Esophagus muscularis mucosa (tissue), 4 donors: ENCODE data around the gene RPS6KL1. TPM values are rescaled to one million over a fixed set of nuclear protein-coding genes. Genes with fewer than 3 reads are reported as not detected.

Source experiments
- DNase-seq: peaks from one replicate; pipeline ENCODE4 v3.0.0-alpha.2; 2017; ENCODE audit errors: extremely low spot score
- H3K27ac ChIP-seq, 4 donors: fragments of 200-600 bp; sonication (generic); replicated peaks in 1 of 4; 1 replicate in 3 of 4; 2 replicates in 1 of 4; pipeline ENCODE4 v1.5.1; 2016 to 2019; ENCODE audit warnings: mild to moderate bottlenecking in 1 of 4
- H3K27me3 ChIP-seq, 4 donors: fragments of 200-600 bp; sonication (generic); one replicate each; pipeline versions ENCODE4 v1.5.1 to v1.6.0; 2016 to 2019
- H3K36me3 ChIP-seq, 4 donors: fragments of 200-600 bp; sonication (generic); one replicate each; pipeline ENCODE4 v1.5.1; 2016 to 2019
- H3K4me1 ChIP-seq, 4 donors: fragments of 200-600 bp; sonication (generic); one replicate each; pipeline ENCODE4 v1.5.1; 2016 to 2019
- H3K4me3 ChIP-seq, 4 donors: fragments of 200-600 bp; sonication (generic); 1 replicate in 2 of 4; 2 replicates in 2 of 4; pipeline ENCODE4 v1.5.1; 2016 to 2019; ENCODE audit warnings: mild to moderate bottlenecking in 4 of 4, moderate library complexity in 1 of 4
- H3K9me3 ChIP-seq, 4 donors: fragments of 200-600 bp; sonication (generic); 1 replicate in 3 of 4; 2 replicates in 1 of 4; pipeline ENCODE4 v1.5.1; 2016 to 2019
- CTCF ChIP-seq, 3 experiments: fragments of 200-600 bp in 2 of 3; fragments of 450-650 bp in 1 of 3; sonication (generic) in 2 of 3; IDR thresholded peaks; one replicate each; pipeline ENCODE4 v1.5.1; 2017 to 2019; ENCODE audit warnings: antibody characterized with exemption in 3 of 3, mild to moderate bottlenecking in 2 of 3, moderate library complexity in 1 of 3
- EP300 ChIP-seq: sonication (generic); formaldehyde crosslinking; IDR thresholded peaks from one replicate; pipeline ENCODE4 v1.6.1; 2017; ENCODE audit warnings: antibody characterized with exemption
- POLR2A ChIP-seq: fragments of 450-650 bp; IDR thresholded peaks from one replicate; pipeline ENCODE4 v1.6.1; 2017; ENCODE audit warnings: antibody characterized with exemption, moderate library complexity, mild to moderate bottlenecking, low read depth
- POLR2AphosphoS5 ChIP-seq, 2 donors: sonication (generic); formaldehyde crosslinking; IDR thresholded peaks; one replicate each; pipeline ENCODE4 v1.6.1; 2017; ENCODE audit warnings: antibody characterized with exemption in 2 of 2
- WGBS: methylation state at CpG from one replicate; pipeline ENCODE4 v1.1.5; 2018; 5-methylcytosine and 5-hydroxymethylcytosine counted together
- intact Hi-C: fragments of 100-400 bp; cut with DNase I; formaldehyde crosslinking; loops from one replicate; pipeline ENCODE4 v1.15.1; 2023
- total RNA-seq, 4 donors: library from RNA; depleted of rRNA; stranded (reverse); fragments of >200 nt; gene quantifications; one replicate each; pipeline versions ENCODE4 v1.1.0 to v1.2.1, GENCODE V29; 2016

RPS6KL1 gene
- total RNA-seq, 4 donors from 2014 or later, result 5.3 to 9.7 (median 7.7) TPM

- DNase-seq, result no peak
- Histone ChIP-seq H3K36me3 (peaks cover 0 to 19% (median 1%) of the 10 kb centered on the region in 4 donors), H3K27me3 (no peaks in the 10 kb centered on the region), H3K27ac (no peak overlapping the region), H3K4me1 (peaks cover 39 to 44% (median 39%) of the 10 kb centered on the region in 4 donors), H3K4me3 (no peak overlapping the region), H3K9me3 (no peaks in the 10 kb centered on the region)
- 90% methylated on average over 11 of the region's 14 CpGs for WGBS
- intact Hi-C loops, result no loop called here
- TF ChIP-seq POLR2A (no peak), POLR2AphosphoS5 (IDR thresholded peaks at IDR 0.05) (no peak), CTCF (IDR thresholded peaks at IDR 0.05) (no peak), EP300 (no peak)
Observed at GRCh38 chr14:74909501-74909900, 13.6 kb downstream of the RPS6KL1 start.

- no peak for DNase-seq
- no peak for TF ChIP-seq POLR2AphosphoS5 (IDR thresholded peaks at IDR 0.05)
- TF ChIP-seq CTCF (IDR thresholded peaks at IDR 0.05), result no peak
- no peak for TF ChIP-seq POLR2A
- TF ChIP-seq EP300, result no peak
- H3K27me3 ChIP-seq, result no peaks in the 10 kb centered on the region
- peaks cover 33 to 39% (median 35%) of the 10 kb centered on the region in 4 donors for H3K4me1 ChIP-seq
- 70% methylated on average over 7 of the region's 9 CpGs for WGBS
- no peak overlapping the region for H3K27ac ChIP-seq
- H3K9me3 ChIP-seq, result no peaks in the 10 kb centered on the region
- intact Hi-C loops, result no loop called here
- no peak overlapping the region for H3K4me3 ChIP-seq
- peaks cover 1 to 25% (median 7%) of the 10 kb centered on the region in 4 donors for H3K36me3 ChIP-seq
Observed at GRCh38 chr14:74908861-74909341, 14.2 kb downstream of the RPS6KL1 start.

GRCh38 chr14:74907744-74908143 lies 15.3 kb downstream of the RPS6KL1 start:
- peaks cover 30 to 35% (median 32%) of the 10 kb centered on the region in 4 donors for H3K4me1 ChIP-seq
- 30% methylated on average over 6 of the region's 6 CpGs for WGBS
- no peak overlapping the region for H3K4me3 ChIP-seq
- TF ChIP-seq POLR2A (no peak), POLR2AphosphoS5 (IDR thresholded peaks at IDR 0.05) (no peak), EP300 (no peak)
- no peak for DNase-seq
- no peaks in the 10 kb centered on the region for H3K9me3 ChIP-seq
- intact Hi-C loops, result no loop called here
- H3K27me3 ChIP-seq, result no peaks in the 10 kb centered on the region
- H3K27ac ChIP-seq, result no peak overlapping the region
- peaks cover 8 to 37% (median 19%) of the 10 kb centered on the region in 4 donors for H3K36me3 ChIP-seq

DNA sequence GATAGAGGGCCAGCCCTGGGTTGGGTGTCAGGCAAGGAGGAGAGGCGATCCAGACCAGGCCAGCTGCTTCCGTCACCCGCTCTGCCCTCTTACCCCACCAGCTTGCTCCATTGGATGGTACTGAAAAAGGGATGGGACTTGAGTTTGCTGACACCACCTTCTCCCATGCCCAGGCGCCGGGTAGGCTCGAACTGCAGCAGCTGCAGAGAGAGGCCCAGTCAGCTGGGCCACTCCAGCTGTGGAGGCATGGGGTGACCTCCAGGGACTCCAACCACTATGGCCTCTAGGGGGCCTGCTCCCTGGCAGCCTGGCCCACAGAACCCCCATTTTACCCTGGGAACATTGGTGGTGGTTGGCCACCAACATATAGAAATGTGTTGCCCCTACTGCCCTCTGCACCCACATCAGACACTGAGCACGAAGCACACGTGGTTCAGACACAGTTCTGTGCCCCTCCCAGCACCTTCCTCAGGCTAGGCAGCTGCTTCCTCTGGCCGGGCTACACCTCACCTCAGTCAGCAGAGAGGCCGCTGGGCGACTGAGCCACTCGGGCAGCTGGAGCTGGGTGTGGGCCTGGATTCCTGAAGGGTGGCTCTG lies 16.0 kb downstream of the RPS6KL1 start:
- no peak overlapping the region for H3K27ac ChIP-seq
- no peaks in the 10 kb centered on the region for H3K27me3 ChIP-seq
- DNase-seq, result no peak
- no peak overlapping the region for H3K4me3 ChIP-seq
- intact Hi-C loops, result no loop called here
- H3K36me3 ChIP-seq, result peaks cover 15 to 44% (median 26%) of the 10 kb centered on the region in 4 donors
- TF ChIP-seq POLR2A (no peak), POLR2AphosphoS5 (IDR thresholded peaks at IDR 0.05) (no peak), CTCF (IDR thresholded peaks at IDR 0.05) (no peak), EP300 (no peak)
- no peaks in the 10 kb centered on the region for H3K9me3 ChIP-seq
- peaks cover 30 to 35% (median 32%) of the 10 kb centered on the region in 4 donors for H3K4me1 ChIP-seq
- 80% methylated on average over 4 of the region's 12 CpGs for WGBS

- 80% methylated on average over 7 of the region's 14 CpGs for WGBS
Observed at GRCh38 chr14:74905595-74906142, 17.4 kb downstream of the RPS6KL1 start.

More at GRCh38 chr14:74905595-74906142, 17.4 kb downstream of the RPS6KL1 start:
- TF ChIP-seq CTCF (IDR thresholded peaks at IDR 0.05), result peak; percentile 86 to 95 (median 90)
- no peak for TF ChIP-seq EP300
- peak; percentile 43 to 54 for TF ChIP-seq POLR2AphosphoS5 (IDR thresholded peaks at IDR 0.05)
- no peak for TF ChIP-seq POLR2A
- peaks cover 30 to 35% (median 32%) of the 10 kb centered on the region in 4 donors for H3K4me1 ChIP-seq
- no peaks in the 10 kb centered on the region for H3K9me3 ChIP-seq
- intact Hi-C loops, result loop anchor here (2.0 kb wide), 1 partner anchor 45 kb away; no protein-coding TSS in a partner anchor
- DNase-seq, result no peak
- H3K36me3 ChIP-seq, result peaks cover 29 to 58% (median 39%) of the 10 kb centered on the region in 4 donors
- no peaks in the 10 kb centered on the region for H3K27me3 ChIP-seq
- peak overlapping the region in 2 of 4 donors; percentile 42 to 64 for H3K27ac ChIP-seq
- no peak overlapping the region for H3K4me3 ChIP-seq
